K562 (cell line): ENCODE results near the gene RFLNA.

Experiments
- DPF2 ChIP-seq: fragments of 450-650 bp; IDR thresholded peaks from 2 replicates; pipeline ENCODE4 v1.6.1; 2016
- E2F1 ChIP-seq: sonication (generic); formaldehyde crosslinking; IDR thresholded peaks from 2 replicates; pipeline ENCODE4 v1.8.1; 2023; ENCODE audit warnings: mild to moderate bottlenecking, missing genetic modification reagents, moderate library complexity
- HNRNPK ChIP-seq: fragments of 200-400 bp; formaldehyde crosslinking; IDR thresholded peaks from one replicate; pipeline ENCODE4 v1.6.1; 2018; ENCODE audit warnings: mild to moderate bottlenecking, low read depth, low read length; ENCODE audit not compliant: poor library complexity, severe bottlenecking
- RFX5 ChIP-seq: IDR thresholded peaks from 2 replicates; pipeline ENCODE4 v1.6.1; 2011; ENCODE audit warnings: low read depth, mild to moderate bottlenecking, improper control_type of control experiment, low read length
- STAG1 ChIP-seq: sonication (generic); formaldehyde crosslinking; IDR thresholded peaks from 2 replicates; pipeline ENCODE4 v1.5.0; 2020; ENCODE audit warnings: missing genetic modification reagents, borderline replicate concordance
- TF ChIP-seq, protein P1 (sequence below), 3 experiments: IDR thresholded peaks in 2 of 3; conservative IDR thresholded peaks in 1 of 3; 2 replicates each; pipeline ENCODE4 v1.5.1; 2011 to 2012; ENCODE audit warnings: low read length in 3 of 3, mild to moderate bottlenecking in 3 of 3, control low read depth in 2 of 3, improper control_type of control experiment in 1 of 3, inconsistent platforms in 1 of 3, low read depth in 1 of 3, mixed read lengths in 1 of 3, moderate library complexity in 1 of 3; ENCODE audit not compliant: insufficient read depth in 2 of 3

DNA sequence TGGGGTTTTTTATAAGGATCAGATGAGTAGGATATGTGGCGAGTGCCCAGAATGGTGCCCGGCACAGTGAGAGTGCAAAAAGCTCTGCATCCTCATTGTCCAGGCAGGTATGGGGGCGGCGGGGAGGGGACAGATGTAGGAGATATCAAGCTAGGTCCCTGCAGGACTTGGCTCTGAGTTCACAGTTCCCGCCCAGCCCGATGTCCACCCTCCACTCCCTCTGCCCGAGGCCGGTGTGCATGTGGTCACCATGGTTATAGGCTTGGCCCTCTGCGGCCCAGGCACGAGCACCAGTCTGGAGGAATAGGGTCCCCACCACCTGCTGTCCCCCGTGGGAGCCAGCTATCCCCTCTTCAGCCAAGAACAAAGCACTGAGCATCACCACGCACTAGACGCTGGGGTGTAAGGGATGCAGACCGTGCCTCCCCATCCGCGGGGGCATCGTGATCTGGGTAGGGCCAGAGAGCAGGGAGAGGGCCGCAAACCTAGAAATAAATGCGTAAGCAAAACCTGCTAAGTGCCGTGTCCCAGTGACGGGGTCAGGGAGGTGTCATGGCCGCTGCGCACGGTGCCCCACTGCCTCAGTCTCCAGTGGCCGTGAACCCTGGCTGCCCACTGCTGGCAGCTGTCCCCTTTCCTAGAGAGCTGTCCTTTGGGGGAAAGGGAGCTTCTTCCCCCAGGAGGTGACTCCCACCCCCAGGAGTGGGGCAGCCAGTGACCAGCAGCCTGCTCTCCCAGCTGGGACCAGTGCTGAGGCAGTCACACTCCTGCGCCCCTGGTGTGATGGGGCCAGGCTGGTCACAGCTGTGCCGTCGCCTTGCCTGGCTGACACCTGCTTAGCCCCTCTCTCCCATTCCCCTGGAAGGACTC lies 12.0 kb downstream of the RFLNA start:
- no peak for TF ChIP-seq HNRNPK
- TF ChIP-seq RFX5, result no peak
- no peak for TF ChIP-seq E2F1 (CRISPR knock-in tag)
- TF ChIP-seq STAG1 (CRISPR knock-in tag), result no peak
- no peak for TF ChIP-seq DPF2
- TF ChIP-seq, protein P1, sequence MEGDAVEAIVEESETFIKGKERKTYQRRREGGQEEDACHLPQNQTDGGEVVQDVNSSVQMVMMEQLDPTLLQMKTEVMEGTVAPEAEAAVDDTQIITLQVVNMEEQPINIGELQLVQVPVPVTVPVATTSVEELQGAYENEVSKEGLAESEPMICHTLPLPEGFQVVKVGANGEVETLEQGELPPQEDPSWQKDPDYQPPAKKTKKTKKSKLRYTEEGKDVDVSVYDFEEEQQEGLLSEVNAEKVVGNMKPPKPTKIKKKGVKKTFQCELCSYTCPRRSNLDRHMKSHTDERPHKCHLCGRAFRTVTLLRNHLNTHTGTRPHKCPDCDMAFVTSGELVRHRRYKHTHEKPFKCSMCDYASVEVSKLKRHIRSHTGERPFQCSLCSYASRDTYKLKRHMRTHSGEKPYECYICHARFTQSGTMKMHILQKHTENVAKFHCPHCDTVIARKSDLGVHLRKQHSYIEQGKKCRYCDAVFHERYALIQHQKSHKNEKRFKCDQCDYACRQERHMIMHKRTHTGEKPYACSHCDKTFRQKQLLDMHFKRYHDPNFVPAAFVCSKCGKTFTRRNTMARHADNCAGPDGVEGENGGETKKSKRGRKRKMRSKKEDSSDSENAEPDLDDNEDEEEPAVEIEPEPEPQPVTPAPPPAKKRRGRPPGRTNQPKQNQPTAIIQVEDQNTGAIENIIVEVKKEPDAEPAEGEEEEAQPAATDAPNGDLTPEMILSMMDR (IDR thresholded peaks at IDR 0.05 in 2 of 3, conservative IDR thresholded peaks at IDR 0.05 in 1 of 3; ENCODE audit: insufficient read depth in 2 of 3, low read depth in 1 of 3, low read length in 3 of 3), result no peak
